Suppressor macrophage treated with lipopolysaccharide for 4 hours (primary cell): ENCODE results near the gene RBSN.
"Not testable (repeated sequence)": the region's sequence is repeated elsewhere in the genome, so short reads cannot be mapped to it uniquely, and the experiment has no call there.

Experiments
- DNase-seq: peaks from one replicate; pipeline ENCODE4 v3.0.0-alpha.2; 2020

The RBSN gene

GRCh38 chr3:15098503-15099363, at the start of gene RBSN:
Gene RBSN (minus strand): TSS chr3:15099148. CDS start chr3:15096120, 3,028 bp downstream.
- DNase-seq = peak; percentile 97

GRCh38 chr3:15148614-15149013, 49.7 kb upstream of the RBSN start:
- no peak for DNase-seq

GRCh38 chr3:15136885-15137284, 37.9 kb upstream of the RBSN start:
- not testable (repeated sequence) for DNase-seq

- not testable (repeated sequence) for DNase-seq
Observed at GRCh38 chr3:15134968-15135367, 36.0 kb upstream of the RBSN start.

- not testable (repeated sequence) for DNase-seq
Observed at GRCh38 chr3:15128403-15128802, 29.5 kb upstream of the RBSN start.

GRCh38 chr3:15126975-15127374, 28.0 kb upstream of the RBSN start:
- DNase-seq = not testable (repeated sequence)

- no peak for DNase-seq
Observed at GRCh38 chr3:15122398-15122797, 23.4 kb upstream of the RBSN start.

- DNase-seq = no peak
Observed at GRCh38 chr3:15121936-15122335, 23.0 kb upstream of the RBSN start.

- no peak for DNase-seq
Observed at GRCh38 chr3:15120986-15121385, 22.0 kb upstream of the RBSN start.

GRCh38 chr3:15117011-15117410, 18.1 kb upstream of the RBSN start:
- DNase-seq = no peak

GRCh38 chr3:15116032-15116669, 17.2 kb upstream of the RBSN start:
- no peak for DNase-seq

GRCh38 chr3:15114466-15115358, 15.8 kb upstream of the RBSN start:
- no peak for DNase-seq

GRCh38 chr3:15113884-15114283, 14.9 kb upstream of the RBSN start:
- DNase-seq = no peak

- no peak for DNase-seq
Observed at GRCh38 chr3:15113471-15113870, 14.5 kb upstream of the RBSN start.

- no peak for DNase-seq
Observed at GRCh38 chr3:15112011-15112410, 13.1 kb upstream of the RBSN start.

GRCh38 chr3:15110206-15110605, 11.3 kb upstream of the RBSN start:
- DNase-seq = no peak

GRCh38 chr3:15108869-15109268, 9.9 kb upstream of the RBSN start:
- DNase-seq = no peak

GRCh38 chr3:15108082-15108545, 9.2 kb upstream of the RBSN start:
- DNase-seq = peak; percentile 83

- peak; percentile 20 for DNase-seq
Observed at GRCh38 chr3:15107075-15107947, 8.4 kb upstream of the RBSN start.

GRCh38 chr3:15102836-15103235, 3.9 kb upstream of the RBSN start:
- peak; percentile 31 for DNase-seq

- no peak for DNase-seq
Observed at GRCh38 chr3:15102256-15102655, 3.3 kb upstream of the RBSN start.
